SU-DHL-6 (cell line): ENCODE measurements around the gene CYB5R3.

Experiments
- EZH2phosphoT487 ChIP-seq: fragments of 200-600 bp; sonication (generic), shearing (Covaris generic); conservative IDR thresholded peaks from 2 replicates; pipeline ENCODE4 v1.6.1; 2018; ENCODE audit warnings: mild to moderate bottlenecking, antibody characterized with exemption, low read length, moderate library complexity, mixed read lengths
- TF ChIP-seq, protein P1 (sequence below): fragments of 200-600 bp; sonication (generic); IDR thresholded peaks from one replicate; pipeline ENCODE4 v1.5.1; 2017; ENCODE audit warnings: antibody characterized with exemption, mild to moderate bottlenecking, low read length, moderate library complexity; ENCODE audit not compliant: insufficient read depth, poor library complexity, severe bottlenecking

DNA sequence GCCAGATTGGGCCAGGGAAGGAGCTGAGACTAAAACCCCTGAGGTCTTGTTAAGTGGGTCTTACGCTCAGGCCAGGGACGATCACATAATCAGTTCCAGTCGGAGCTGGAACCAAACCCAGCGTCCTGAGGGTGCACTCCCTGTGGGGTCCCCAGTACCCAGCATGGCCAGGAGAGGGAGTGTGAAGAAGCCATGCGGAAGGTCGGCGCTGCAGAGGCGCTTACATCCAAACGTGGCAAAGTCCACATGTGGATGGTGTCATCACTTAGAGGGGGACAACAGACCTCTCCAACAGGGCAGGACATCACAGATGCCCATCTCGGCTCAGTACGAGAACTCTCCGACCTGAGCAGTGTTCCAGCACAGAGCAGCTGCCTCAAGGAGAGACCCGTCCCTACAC lies 17.1 kb downstream of the CYB5R3 start:
- TF ChIP-seq, protein P1, sequence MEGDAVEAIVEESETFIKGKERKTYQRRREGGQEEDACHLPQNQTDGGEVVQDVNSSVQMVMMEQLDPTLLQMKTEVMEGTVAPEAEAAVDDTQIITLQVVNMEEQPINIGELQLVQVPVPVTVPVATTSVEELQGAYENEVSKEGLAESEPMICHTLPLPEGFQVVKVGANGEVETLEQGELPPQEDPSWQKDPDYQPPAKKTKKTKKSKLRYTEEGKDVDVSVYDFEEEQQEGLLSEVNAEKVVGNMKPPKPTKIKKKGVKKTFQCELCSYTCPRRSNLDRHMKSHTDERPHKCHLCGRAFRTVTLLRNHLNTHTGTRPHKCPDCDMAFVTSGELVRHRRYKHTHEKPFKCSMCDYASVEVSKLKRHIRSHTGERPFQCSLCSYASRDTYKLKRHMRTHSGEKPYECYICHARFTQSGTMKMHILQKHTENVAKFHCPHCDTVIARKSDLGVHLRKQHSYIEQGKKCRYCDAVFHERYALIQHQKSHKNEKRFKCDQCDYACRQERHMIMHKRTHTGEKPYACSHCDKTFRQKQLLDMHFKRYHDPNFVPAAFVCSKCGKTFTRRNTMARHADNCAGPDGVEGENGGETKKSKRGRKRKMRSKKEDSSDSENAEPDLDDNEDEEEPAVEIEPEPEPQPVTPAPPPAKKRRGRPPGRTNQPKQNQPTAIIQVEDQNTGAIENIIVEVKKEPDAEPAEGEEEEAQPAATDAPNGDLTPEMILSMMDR: no peak
- TF ChIP-seq EZH2phosphoT487: no peak
